Activated T-cell treated with anti-CD3 and anti-CD28 coated beads, Interleukin-2, amount 50 U/mL, for 4 hours (primary cell): ENCODE results near the gene RASSF1. TPM values are rescaled to one million over a fixed set of nuclear protein-coding genes. Genes with fewer than 3 reads are reported as not detected.

Source experiments
- ATAC-seq, 2 donors: fragments of 200-7000 bp; cut with Tn5 transposase; one replicate each; pipeline ENCODE4 v1.10.0; 2021
- DNase-seq: peaks from one replicate; pipeline ENCODE4 v3.0.0-alpha.2; 2020
- H3K27me3 Mint-ChIP-seq: one replicate; pipeline ENCODE4 v1.8.0; 2021; ENCODE audit warnings: low read depth, mixed read lengths
- H3K36me3 Mint-ChIP-seq: one replicate; pipeline ENCODE4 v1.8.0; 2022; ENCODE audit warnings: mixed read lengths; ENCODE audit not compliant: insufficient read depth
- H3K4me1 Mint-ChIP-seq: one replicate; pipeline ENCODE4 v1.8.0; 2021; ENCODE audit warnings: low read depth, mixed read lengths
- H3K4me3 Mint-ChIP-seq: one replicate; pipeline ENCODE4 v1.8.0; 2021; ENCODE audit warnings: mild to moderate bottlenecking, moderate library complexity, mixed read lengths
- H3K9me3 Mint-ChIP-seq: one replicate; pipeline ENCODE4 v1.8.0; 2021; ENCODE audit warnings: mixed read lengths
- total RNA-seq, 3 donors: library from RNA; stranded (reverse); gene quantifications; one replicate each; pipeline ENCODE4 v1.2.1, GENCODE V29; 2021

Gene RASSF1
- total RNA-seq, 3 donors from 2014 or later: 33.7 to 40.3 (median 37.3) TPM

GRCh38 chr3:50341996-50342650, 1.5 kb upstream of the RASSF1 start:
- peaks cover 41% of the 10 kb centered on the region for H3K4me1 Mint-ChIP-seq
- DNase-seq (no peak), ATAC-seq (no peak)
- H3K36me3 Mint-ChIP-seq: no peaks in the 10 kb centered on the region
- no peak overlapping the region for H3K4me3 Mint-ChIP-seq
- no peaks in the 10 kb centered on the region for H3K9me3 Mint-ChIP-seq
- H3K27me3 Mint-ChIP-seq: no peaks in the 10 kb centered on the region

GRCh38 chr3:50341537-50341936, 901 bp upstream of the RASSF1 start:
- H3K36me3 Mint-ChIP-seq: peaks cover 2% of the 10 kb centered on the region
- no peak for DNase-seq
- ATAC-seq: no peak
- H3K9me3 Mint-ChIP-seq: no peaks in the 10 kb centered on the region
- H3K27me3 Mint-ChIP-seq: no peaks in the 10 kb centered on the region
- peaks cover 41% of the 10 kb centered on the region for H3K4me1 Mint-ChIP-seq
- H3K4me3 Mint-ChIP-seq: peak overlapping the region; percentile 96

- peaks cover 4% of the 10 kb centered on the region for H3K36me3 Mint-ChIP-seq
- DNase-seq: no peak
- H3K27me3 Mint-ChIP-seq: no peaks in the 10 kb centered on the region
- peak overlapping the region; percentile 96 for H3K4me3 Mint-ChIP-seq
- no peak for ATAC-seq
- no peaks in the 10 kb centered on the region for H3K9me3 Mint-ChIP-seq
- peaks cover 43% of the 10 kb centered on the region for H3K4me1 Mint-ChIP-seq
Observed at GRCh38 chr3:50340147-50340447, 539 bp downstream of the RASSF1 start.

GRCh38 chr3:50339485-50340146, 1.0 kb downstream of the RASSF1 start:
- Mint-ChIP-seq H3K4me1 (peaks cover 46% of the 10 kb centered on the region), H3K4me3 (peak overlapping the region; percentile 96), H3K36me3 (peaks cover 4% of the 10 kb centered on the region), H3K27me3 (no peaks in the 10 kb centered on the region), H3K9me3 (no peaks in the 10 kb centered on the region)
- ATAC-seq (no peak), DNase-seq (no peak)

- H3K36me3 Mint-ChIP-seq: peaks cover 7% of the 10 kb centered on the region
- H3K4me1 Mint-ChIP-seq: peaks cover 52% of the 10 kb centered on the region
- ATAC-seq: no peak
- H3K27me3 Mint-ChIP-seq: no peaks in the 10 kb centered on the region
- H3K4me3 Mint-ChIP-seq: peak overlapping the region; percentile 96
- no peaks in the 10 kb centered on the region for H3K9me3 Mint-ChIP-seq
- no peak for DNase-seq
Observed at GRCh38 chr3:50338965-50339364, 1.7 kb downstream of the RASSF1 start.

- DNase-seq: peak; percentile 90
- Mint-ChIP-seq H3K27me3 (no peaks in the 10 kb centered on the region), H3K36me3 (peaks cover 10% of the 10 kb centered on the region), H3K4me3 (peak overlapping the region; percentile 96), H3K4me1 (peaks cover 59% of the 10 kb centered on the region), H3K9me3 (no peaks in the 10 kb centered on the region)
- peak; percentile 80 to 86 for ATAC-seq
Observed at GRCh38 chr3:50337175-50337861, 3.3 kb downstream of the RASSF1 start.

GRCh38 chr3:50336452-50337174, 4.0 kb downstream of the RASSF1 start:
- DNase-seq (no peak), ATAC-seq (peak; percentile 36 to 39)
- Mint-ChIP-seq H3K4me3 (peak overlapping the region; percentile 96), H3K27me3 (no peaks in the 10 kb centered on the region), H3K4me1 (peaks cover 59% of the 10 kb centered on the region), H3K9me3 (no peaks in the 10 kb centered on the region), H3K36me3 (peaks cover 14% of the 10 kb centered on the region)

GRCh38 chr3:50334339-50335075, 6.1 kb downstream of the RASSF1 start:
- Mint-ChIP-seq H3K36me3 (peaks cover 16% of the 10 kb centered on the region), H3K9me3 (no peaks in the 10 kb centered on the region), H3K27me3 (no peaks in the 10 kb centered on the region), H3K4me3 (peak overlapping the region; percentile 58), H3K4me1 (peaks cover 47% of the 10 kb centered on the region)
- ATAC-seq (no peak), DNase-seq (no peak)

GRCh38 chr3:50333744-50334328, 6.8 kb downstream of the RASSF1 start:
- Mint-ChIP-seq H3K27me3 (no peaks in the 10 kb centered on the region), H3K4me1 (peaks cover 41% of the 10 kb centered on the region), H3K4me3 (peak overlapping the region; percentile 58), H3K36me3 (peaks cover 16% of the 10 kb centered on the region), H3K9me3 (no peaks in the 10 kb centered on the region)
- ATAC-seq (no peak), DNase-seq (no peak)

GRCh38 chr3:50331364-50331907, 9.2 kb downstream of the RASSF1 start:
- ATAC-seq (no peak), DNase-seq (no peak)
- Mint-ChIP-seq H3K36me3 (peaks cover 14% of the 10 kb centered on the region), H3K4me1 (peaks cover 43% of the 10 kb centered on the region), H3K27me3 (no peaks in the 10 kb centered on the region), H3K9me3 (no peaks in the 10 kb centered on the region), H3K4me3 (no peak overlapping the region)

- ATAC-seq: no peak
- no peak for DNase-seq
- Mint-ChIP-seq H3K4me3 (no peak overlapping the region), H3K9me3 (no peaks in the 10 kb centered on the region), H3K4me1 (peaks cover 35% of the 10 kb centered on the region), H3K36me3 (peaks cover 15% of the 10 kb centered on the region), H3K27me3 (no peaks in the 10 kb centered on the region)
Observed at GRCh38 chr3:50330330-50330729, 10.3 kb downstream of the RASSF1 start.

- Mint-ChIP-seq H3K9me3 (no peaks in the 10 kb centered on the region), H3K36me3 (peaks cover 10% of the 10 kb centered on the region), H3K4me1 (peaks cover 23% of the 10 kb centered on the region), H3K4me3 (peak within 1 kb of the TSS; percentile 90), H3K27me3 (no peaks in the 10 kb centered on the region)
- peak; percentile 95 to 96 for ATAC-seq
- DNase-seq: peak; percentile 92
Observed at GRCh38 chr3:50327943-50328691, 12.5 kb downstream of the RASSF1 start, which contains the start of gene TUSC2. Gene TUSC2 (minus strand): TSS chr3:50328223. CDS start chr3:50328099, 124 bp downstream.

GRCh38 chr3:50327129-50327528, 13.5 kb downstream of the RASSF1 start:
- peaks cover 23% of the 10 kb centered on the region for H3K4me1 Mint-ChIP-seq
- H3K36me3 Mint-ChIP-seq: peaks cover 7% of the 10 kb centered on the region
- no peaks in the 10 kb centered on the region for H3K9me3 Mint-ChIP-seq
- no peak for ATAC-seq
- H3K27me3 Mint-ChIP-seq: no peaks in the 10 kb centered on the region
- DNase-seq: no peak
- peak overlapping the region; percentile 90 for H3K4me3 Mint-ChIP-seq
